CD4-positive, alpha-beta T cell (primary cell): ENCODE measurements around the gene ATXN3. TPM values are rescaled to one million over a fixed set of nuclear protein-coding genes. Genes with fewer than 3 reads are reported as not detected.

Source experiments
- ATAC-seq: fragments of 200-7000 bp; cut with Tn5 transposase; one replicate; pipeline ENCODE4 v1.10.0; 2022; ENCODE audit warnings: mild to moderate bottlenecking; ENCODE audit not compliant: poor library complexity
- CTCF ChIA-PET: fragments of 350-600 bp; sonication (Branson Sonifier 250); formaldehyde crosslinking; loops from one replicate; lab custom pipeline; 2021; ENCODE audit warnings: antibody characterized with exemption, inconsistent platforms; lab: Charles Lee
- POLR2A ChIA-PET: fragments of 350-600 bp; sonication (Branson Sonifier 250); formaldehyde crosslinking; loops from one replicate; lab custom pipeline; 2021; ENCODE audit warnings: antibody characterized with exemption, inconsistent platforms; lab: Charles Lee
- DNase-seq, 14 experiments: peaks; one replicate each; pipeline ENCODE4 v3.0.0-alpha.2; 2013 to 2020; ENCODE audit warnings: mixed read lengths in 2 of 14
- H3K27ac ChIP-seq, 2 donors: one replicate each; pipeline versions ENCODE4 v1.5.1 to v1.7.0; 2013; ENCODE audit warnings: low read length in 2 of 2, low read depth in 1 of 2, mild to moderate bottlenecking in 1 of 2
- H3K27me3 ChIP-seq, 2 experiments: 1 replicate in 1 of 2; 2 replicates in 1 of 2; pipeline versions ENCODE4 v1.6.1 to v1.7.0; 2013; ENCODE audit warnings: low read length in 2 of 2, control low read depth in 1 of 2, mild to moderate bottlenecking in 1 of 2, moderate library complexity in 1 of 2; ENCODE audit not compliant: insufficient read depth in 2 of 2, control insufficient read depth in 1 of 2
- H3K36me3 ChIP-seq: one replicate; pipeline ENCODE4 v1.6.1; 2013; ENCODE audit warnings: low read length, control low read depth; ENCODE audit not compliant: insufficient read depth
- H3K4me1 ChIP-seq: one replicate; pipeline ENCODE4 v1.6.1; 2013; ENCODE audit warnings: low read length, control low read depth; ENCODE audit not compliant: insufficient read depth
- H3K4me3 ChIP-seq: one replicate; pipeline ENCODE4 v1.5.1; 2013; ENCODE audit warnings: mild to moderate bottlenecking, low read length, moderate library complexity
- H3K9me3 ChIP-seq, 2 experiments: 1 replicate in 1 of 2; 2 replicates in 1 of 2; pipeline versions ENCODE4 v1.6.1 to v1.7.0; 2013; ENCODE audit warnings: low read length in 2 of 2, mild to moderate bottlenecking in 2 of 2, control low read depth in 1 of 2, moderate library complexity in 1 of 2; ENCODE audit not compliant: control insufficient read depth in 1 of 2, insufficient read depth in 1 of 2
- H3K27ac Mint-ChIP-seq: one replicate; pipeline ENCODE4 v1.8.0; 2020; ENCODE audit warnings: mixed read lengths
- H3K27me3 Mint-ChIP-seq: one replicate; pipeline ENCODE4 v1.8.0; 2021; ENCODE audit warnings: mixed read lengths
- H3K36me3 Mint-ChIP-seq: one replicate; pipeline ENCODE4 v1.8.0; 2021; ENCODE audit warnings: low read depth, mixed read lengths
- H3K4me1 Mint-ChIP-seq: one replicate; pipeline ENCODE4 v1.8.0; 2021; ENCODE audit warnings: low read depth, mixed read lengths
- H3K4me3 Mint-ChIP-seq: one replicate; pipeline ENCODE4 v1.8.0; 2020; ENCODE audit warnings: mild to moderate bottlenecking, mixed read lengths
- H3K9me3 Mint-ChIP-seq: one replicate; pipeline ENCODE4 v1.8.0; 2020; ENCODE audit warnings: mixed read lengths
- CTCF ChIP-seq: fragments of 200-600 bp; IDR thresholded peaks from one replicate; pipeline ENCODE4 v1.8.0; 2022; ENCODE audit warnings: antibody characterized with exemption, mild to moderate bottlenecking
- intact Hi-C, 2 experiments: fragments of 100-400 bp; cut with DNase I in 1 of 2; cut with micrococcal nuclease in 1 of 2; formaldehyde crosslinking; loops; one replicate each; pipeline versions ENCODE4 v1.15.1 to v1.9.0; 2023 to 2025; cut with DNase I, micrococcal nuclease
- total RNA-seq, 174 experiments: library from RNA in 2 of 174; stranded (reverse) in 2 of 174; gene quantifications; one replicate each; pipeline ENCODE4 v1.2.3 and lab custom pipeline; 2021 to 2026

Gene ATXN3
- total RNA-seq, 2 experiments from 2014 or later, result 21.5 to 22.1 TPM

- CTCF ChIA-PET, result interaction anchor here (0.6 to 4.5 kb wide), 2 partner anchors 12 to 608 kb away, joined by 3 to 134 read pairs; partner anchors contain the start of genes CPSF2 and NDUFB1
- DNase-seq, result no peak
- Histone ChIP-seq H3K4me1 (peaks cover 35% of the 10 kb centered on the region), H3K36me3 (peaks cover 3% of the 10 kb centered on the region), H3K27me3 (no peaks in the 10 kb centered on the region), H3K27ac (no peak overlapping the region), H3K9me3 (no peaks in the 10 kb centered on the region), H3K4me3 (no peak overlapping the region)
- peaks cover 49% of the 10 kb centered on the region for H3K4me1 Mint-ChIP-seq
- intact Hi-C loops, result loop anchor here in 1 of 2 experiments (2.0 to 10.0 kb wide), 4 partner anchors 599 to 1775 kb away; partner anchors contain the start of genes GOLGA5, LYSET, NRDE2 and PPP4R3A
- no peak for ATAC-seq
- no peaks in the 10 kb centered on the region for H3K27me3 Mint-ChIP-seq
- POLR2A ChIA-PET, result interaction anchor here (4.3 to 5.3 kb wide), 2 partner anchors 13 to 69 kb away, joined by 97 to 116 read pairs; partner anchors contain the start of genes CPSF2, NDUFB1 and TRIP11
- no peak overlapping the region for H3K4me3 Mint-ChIP-seq
- H3K27ac Mint-ChIP-seq, result no peak overlapping the region
- TF ChIP-seq CTCF, result no peak
- no peaks in the 10 kb centered on the region for H3K9me3 Mint-ChIP-seq
- H3K36me3 Mint-ChIP-seq, result peaks cover 6% of the 10 kb centered on the region
Measured at GRCh38 chr14:92109490-92109889, 3.1 kb upstream of the ATXN3 start.

GRCh38 chr14:92108345-92109254 is 2.2 kb upstream of the ATXN3 start:
- Histone ChIP-seq H3K27me3 (no peaks in the 10 kb centered on the region), H3K4me3 (no peak overlapping the region), H3K27ac (no peak overlapping the region), H3K9me3 (no peaks in the 10 kb centered on the region), H3K4me1 (peaks cover 41% of the 10 kb centered on the region), H3K36me3 (peaks cover under 1% of the 10 kb centered on the region)
- H3K36me3 Mint-ChIP-seq, result peaks cover 6% of the 10 kb centered on the region
- CTCF ChIA-PET, result interaction anchor here (0.6 to 4.5 kb wide), 2 partner anchors 13 to 608 kb away, joined by 3 to 134 read pairs; partner anchors contain the start of genes CPSF2 and NDUFB1
- no peaks in the 10 kb centered on the region for H3K9me3 Mint-ChIP-seq
- peak overlapping the region; percentile 78 for H3K4me3 Mint-ChIP-seq
- DNase-seq (peak in 4 of 14 experiments; percentile 5 to 57 (median 36)), ATAC-seq (no peak)
- H3K27me3 Mint-ChIP-seq, result no peaks in the 10 kb centered on the region
- POLR2A ChIA-PET, result interaction anchor here (0.5 to 5.3 kb wide), 5 partner anchors 10 to 598 kb away, joined by 3 to 116 read pairs (median 26); partner anchors contain the start of genes CPSF2, NDUFB1, PPP4R3A and TRIP11
- H3K4me1 Mint-ChIP-seq, result peaks cover 54% of the 10 kb centered on the region
- intact Hi-C loops, result loop anchor here in 1 of 2 experiments (2.0 to 10.0 kb wide), 4 partner anchors 598 to 1774 kb away; partner anchors contain the start of genes GOLGA5, LYSET, NRDE2 and PPP4R3A
- H3K27ac Mint-ChIP-seq, result peak overlapping the region; percentile 81
- no peak for TF ChIP-seq CTCF

- intact Hi-C loops, result loop anchor here (1.0 to 10.0 kb wide), 6 partner anchors 15 to 1771 kb away; partner anchors contain the start of genes CPSF2 (in 2 of the 2), NDUFB1 (in 2 of the 2), TRIP11 (in 2 of the 2) and GOLGA5 (in 1 of the 2)
- Mint-ChIP-seq H3K4me1 (peaks cover 73% of the 10 kb centered on the region), H3K9me3 (no peaks in the 10 kb centered on the region), H3K4me3 (peak overlapping the region; percentile 95), H3K27ac (peak overlapping the region; percentile 84), H3K27me3 (no peaks in the 10 kb centered on the region), H3K36me3 (peaks cover 6% of the 10 kb centered on the region)
- ChIA-PET POLR2A (interaction anchor here (0.8 to 5.3 kb wide), 13 partner anchors 8 to 1722 kb away, joined by 3 to 116 read pairs (median 6); partner anchors contain the start of genes CPSF2, GOLGA5, NDUFB1 and PPP4R3A), CTCF (interaction anchor here (0.5 to 4.5 kb wide), 4 partner anchors 9 to 43 kb away, joined by 3 to 134 read pairs (median 4); partner anchors contain the start of genes CPSF2 and NDUFB1)
- H3K4me1 ChIP-seq, result peaks cover 45% of the 10 kb centered on the region
- ATAC-seq (no peak), DNase-seq (peak in 6 of 14 experiments; percentile 5 to 59 (median 30))
- peak overlapping the region; percentile 66 for H3K4me3 ChIP-seq
- TF ChIP-seq CTCF, result no peak
- no peaks in the 10 kb centered on the region for H3K9me3 ChIP-seq
- H3K27me3 ChIP-seq, result no peaks in the 10 kb centered on the region
- peaks cover 4% of the 10 kb centered on the region for H3K36me3 ChIP-seq
- peak overlapping the region; percentile 81 to 84 for H3K27ac ChIP-seq
Measured at GRCh38 chr14:92105893-92106142, 564 bp downstream of the ATXN3 start.
